ENCODE data around the gene PACS2. TPM values are rescaled to one million over a fixed set of nuclear protein-coding genes. Genes with fewer than 3 reads are reported as not detected.

PACS2 gene
- total and polyA plus RNA-seq, 2 donors (not counting 1 experiment from before 2014, with no cell fraction given), result 65.6 to 70.7 TPM

DNA sequence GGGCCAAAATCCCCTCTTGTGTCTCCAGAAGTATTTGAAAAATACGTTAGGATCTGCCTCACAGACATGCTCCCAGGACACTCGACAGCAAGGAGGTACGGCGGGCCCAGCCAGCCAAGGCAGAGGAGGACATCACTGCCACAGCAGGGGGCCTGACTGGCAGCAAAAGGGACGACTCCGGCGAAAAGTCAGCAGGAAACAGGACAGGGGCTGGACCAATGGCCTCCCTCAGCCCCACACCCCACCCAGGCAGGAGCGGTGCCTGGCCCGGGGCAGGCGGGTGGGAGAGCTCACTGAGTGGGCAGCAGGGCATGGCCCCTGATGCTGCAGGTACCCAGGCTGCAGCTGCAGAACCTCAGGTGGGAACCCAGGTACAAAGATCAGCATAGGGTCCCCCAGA, 31.5 kb upstream of the PACS2 start:
- peaks cover 17% of the 10 kb centered on the region for H3K4me1 Mint-ChIP-seq
- intact Hi-C loops (cut with micrococcal nuclease), result loop anchor here (5.0 kb wide), 1 partner anchor 191 kb away; no protein-coding TSS in a partner anchor
- no peak for ATAC-seq (ENCODE audit: low read depth)
- no peak overlapping the region for H3K4me3 Mint-ChIP-seq
- Histone ChIP-seq H3K9ac (ENCODE audit: low read length) (no peak overlapping the region), H3K27ac (ENCODE audit: low read length in 2 of 2) (no peak overlapping the region), H3K4me3 (ENCODE audit: control extremely low read depth in 1 of 5, extremely low read depth in 1 of 5, insufficient read depth in 1 of 5, low read depth in 2 of 5, low read length in 4 of 5) (no peak overlapping the region), H3K4me2 (replicated peaks; ENCODE audit: low read depth, low read length, poor library complexity, severe bottlenecking) (no peak overlapping the region), H3K79me2 (ENCODE audit: control insufficient read depth, insufficient read depth, low read length) (peaks cover 78% of the 10 kb centered on the region), H2AFZ (ENCODE audit: insufficient read depth, low read depth, low read length, poor library complexity, severe bottlenecking) (no peak overlapping the region), H3K9me3 (ENCODE audit: control extremely low read depth in 1 of 3, control insufficient read depth in 2 of 3, insufficient read depth in 1 of 3, low read length in 2 of 3) (no peaks in the 10 kb centered on the region), H4K20me1 (ENCODE audit: control insufficient read depth, insufficient read depth, low read length, poor library complexity, severe bottlenecking) (peaks cover 97% of the 10 kb centered on the region), H3K36me3 (replicated peaks in 1 of 2; ENCODE audit: control extremely low read depth in 1 of 2, control insufficient read depth in 1 of 2, extremely low read depth in 1 of 2, insufficient read depth in 2 of 2, low read length in 1 of 2) (peaks cover 0 to 8% of the 10 kb centered on the region in 2 experiments), H3K27me3 (replicated peaks in 1 of 4; ENCODE audit: control extremely low read depth in 1 of 4, control insufficient read depth in 3 of 4, insufficient read depth in 4 of 4, low read length in 3 of 4) (no peaks in the 10 kb centered on the region), H3K4me1 (ENCODE audit: control insufficient read depth in 2 of 2, insufficient read depth in 2 of 2, low read length in 2 of 2) (peaks cover 9 to 15% of the 10 kb centered on the region in 2 donors)
- CTCF ChIA-PET, result no interaction called here
- no peaks in the 10 kb centered on the region for H3K9me3 Mint-ChIP-seq (ENCODE audit: insufficient read depth)
- TF ChIP-seq EZH2 (IDR thresholded peaks at IDR 0.05; ENCODE audit: borderline replicate concordance, insufficient read depth, low read depth, low read length, poor library complexity, severe bottlenecking), result no peak
- TF ChIP-seq, protein P1, sequence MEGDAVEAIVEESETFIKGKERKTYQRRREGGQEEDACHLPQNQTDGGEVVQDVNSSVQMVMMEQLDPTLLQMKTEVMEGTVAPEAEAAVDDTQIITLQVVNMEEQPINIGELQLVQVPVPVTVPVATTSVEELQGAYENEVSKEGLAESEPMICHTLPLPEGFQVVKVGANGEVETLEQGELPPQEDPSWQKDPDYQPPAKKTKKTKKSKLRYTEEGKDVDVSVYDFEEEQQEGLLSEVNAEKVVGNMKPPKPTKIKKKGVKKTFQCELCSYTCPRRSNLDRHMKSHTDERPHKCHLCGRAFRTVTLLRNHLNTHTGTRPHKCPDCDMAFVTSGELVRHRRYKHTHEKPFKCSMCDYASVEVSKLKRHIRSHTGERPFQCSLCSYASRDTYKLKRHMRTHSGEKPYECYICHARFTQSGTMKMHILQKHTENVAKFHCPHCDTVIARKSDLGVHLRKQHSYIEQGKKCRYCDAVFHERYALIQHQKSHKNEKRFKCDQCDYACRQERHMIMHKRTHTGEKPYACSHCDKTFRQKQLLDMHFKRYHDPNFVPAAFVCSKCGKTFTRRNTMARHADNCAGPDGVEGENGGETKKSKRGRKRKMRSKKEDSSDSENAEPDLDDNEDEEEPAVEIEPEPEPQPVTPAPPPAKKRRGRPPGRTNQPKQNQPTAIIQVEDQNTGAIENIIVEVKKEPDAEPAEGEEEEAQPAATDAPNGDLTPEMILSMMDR (IDR thresholded peaks at IDR 0.05), result no peak
- POLR2A ChIA-PET, result no interaction called here
- H3K27ac Mint-ChIP-seq, result no peak overlapping the region
- DNase-seq, result no peak
- WGBS (ENCODE audit: insufficient coverage), result 94% methylated on average over 10 of the region's 10 CpGs
- H3K27me3 Mint-ChIP-seq, result no peaks in the 10 kb centered on the region

DNA sequence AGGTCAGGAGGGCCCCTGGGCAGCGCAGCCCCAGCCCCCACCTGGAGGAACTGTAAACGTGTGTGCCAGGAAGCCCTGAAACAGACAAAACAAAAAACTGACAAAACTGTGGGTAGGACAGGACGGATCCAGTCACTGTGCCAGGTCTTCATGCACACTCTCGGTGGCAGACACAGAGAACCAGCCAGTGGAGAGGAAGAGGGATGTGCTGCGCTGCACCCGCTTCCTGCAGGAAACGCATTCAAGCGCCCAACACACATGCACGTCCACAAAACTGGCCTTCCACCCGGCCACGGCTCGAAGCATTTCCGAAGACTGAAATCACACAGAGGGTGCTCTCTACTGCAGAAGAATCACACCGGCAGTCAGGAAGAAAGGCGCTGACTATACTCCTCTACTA, 30.6 kb upstream of the PACS2 start:
- peaks cover 88% of the 10 kb centered on the region for H4K20me1 ChIP-seq (ENCODE audit: control insufficient read depth, insufficient read depth, low read length, poor library complexity, severe bottlenecking)
- peaks cover 77% of the 10 kb centered on the region for H3K79me2 ChIP-seq (ENCODE audit: control insufficient read depth, insufficient read depth, low read length)
- DNase-seq, result no peak
- WGBS (ENCODE audit: insufficient coverage), result 12% methylated on average over 14 of the region's 15 CpGs
- H3K4me3 ChIP-seq (ENCODE audit: control extremely low read depth in 1 of 5, extremely low read depth in 1 of 5, insufficient read depth in 1 of 5, low read depth in 2 of 5, low read length in 4 of 5), result no peak overlapping the region
- intact Hi-C loops (cut with micrococcal nuclease), result loop anchor here (5.0 kb wide), 1 partner anchor 192 kb away; no protein-coding TSS in a partner anchor
- H3K27me3 ChIP-seq (replicated peaks in 1 of 4; ENCODE audit: control extremely low read depth in 1 of 4, control insufficient read depth in 3 of 4, insufficient read depth in 4 of 4, low read length in 3 of 4), result no peaks in the 10 kb centered on the region
- ChIA-PET CTCF (no interaction called here), POLR2A (no interaction called here)
- no peak for TF ChIP-seq EZH2 (IDR thresholded peaks at IDR 0.05; ENCODE audit: borderline replicate concordance, insufficient read depth, low read depth, low read length, poor library complexity, severe bottlenecking)
- TF ChIP-seq, protein P1 (IDR thresholded peaks at IDR 0.05), result no peak
- no peaks in the 10 kb centered on the region for H3K9me3 Mint-ChIP-seq (ENCODE audit: insufficient read depth)
- no peaks in the 10 kb centered on the region for H3K27me3 Mint-ChIP-seq
- H3K27ac ChIP-seq (ENCODE audit: low read length in 2 of 2), result no peak overlapping the region
- H3K4me1 ChIP-seq (ENCODE audit: control insufficient read depth in 2 of 2, insufficient read depth in 2 of 2, low read length in 2 of 2), result peaks cover 9 to 15% of the 10 kb centered on the region in 2 donors
- H3K36me3 ChIP-seq (replicated peaks in 1 of 2; ENCODE audit: control extremely low read depth in 1 of 2, control insufficient read depth in 1 of 2, extremely low read depth in 1 of 2, insufficient read depth in 2 of 2, low read length in 1 of 2), result peaks cover 0 to 8% of the 10 kb centered on the region in 2 experiments
- H3K27ac Mint-ChIP-seq, result no peak overlapping the region
- no peak overlapping the region for H2AFZ ChIP-seq (ENCODE audit: insufficient read depth, low read depth, low read length, poor library complexity, severe bottlenecking)
- H3K9ac ChIP-seq (ENCODE audit: low read length), result no peak overlapping the region
- H3K9me3 ChIP-seq (ENCODE audit: control extremely low read depth in 1 of 3, control insufficient read depth in 2 of 3, insufficient read depth in 1 of 3, low read length in 2 of 3), result no peaks in the 10 kb centered on the region
- no peak for ATAC-seq (ENCODE audit: low read depth)
- peaks cover 17% of the 10 kb centered on the region for H3K4me1 Mint-ChIP-seq
- H3K4me2 ChIP-seq (replicated peaks; ENCODE audit: low read depth, low read length, poor library complexity, severe bottlenecking), result peak overlapping the region; percentile 16
- H3K4me3 Mint-ChIP-seq, result no peak overlapping the region
